ENCODE results near the gene AIFM3.
"Not testable (repeated sequence)": the region's sequence is repeated elsewhere in the genome, so short reads cannot be mapped to it uniquely, and the experiment has no call there.

The AIFM3 gene

GRCh38 chr22:20965104-20965887 is 1.8 kb upstream of the AIFM3 start:
- H3K4me3 ChIP-seq (replicated peaks; ENCODE audit: low read depth, low read length): peak overlapping the region; percentile 28; the same call in 1 of the 2 replicates
- TF ChIP-seq CTCF (IDR thresholded peaks at IDR 0.05; ENCODE audit: low read depth, low read length, missing control alignments): no peak
- no peak for DNase-seq (ENCODE audit: extremely low read depth, low read depth)

- TF ChIP-seq CTCF (IDR thresholded peaks at IDR 0.05; ENCODE audit: low read depth, low read length, missing control alignments): no peak
- H3K4me3 ChIP-seq (replicated peaks; ENCODE audit: low read depth, low read length): no peak overlapping the region
- DNase-seq (ENCODE audit: extremely low read depth, low read depth): no peak
Observed at GRCh38 chr22:20965888-20966855, 883 bp upstream of the AIFM3 start.

GRCh38 chr22:20967697-20968211 is 699 bp downstream of the AIFM3 start:
- H3K4me3 ChIP-seq (replicated peaks; ENCODE audit: low read depth, low read length): no peak overlapping the region
- TF ChIP-seq CTCF (IDR thresholded peaks at IDR 0.05; ENCODE audit: low read depth, low read length, missing control alignments): no peak
- no peak for DNase-seq (ENCODE audit: extremely low read depth, low read depth)

GRCh38 chr22:20968281-20968977 is 1.4 kb downstream of the AIFM3 start:
- no peak for DNase-seq (ENCODE audit: extremely low read depth, low read depth)
- no peak overlapping the region for H3K4me3 ChIP-seq (replicated peaks; ENCODE audit: low read depth, low read length)
- TF ChIP-seq CTCF (IDR thresholded peaks at IDR 0.05; ENCODE audit: low read depth, low read length, missing control alignments): no peak

GRCh38 chr22:20970939-20971657 is 4.0 kb downstream of the AIFM3 start:
- no peak for TF ChIP-seq CTCF (IDR thresholded peaks at IDR 0.05; ENCODE audit: low read depth, low read length, missing control alignments)
- no peak overlapping the region for H3K4me3 ChIP-seq (replicated peaks; ENCODE audit: low read depth, low read length)
- DNase-seq (ENCODE audit: extremely low read depth, low read depth): no peak

- not testable (repeated sequence) for DNase-seq (ENCODE audit: extremely low read depth, low read depth); H3K4me3 ChIP-seq (replicated peaks; ENCODE audit: low read depth, low read length)
Observed at GRCh38 chr22:20972014-20972694, 5.1 kb downstream of the AIFM3 start.
